PC-3 (cell line): ENCODE measurements around the gene XIST. TPM values are rescaled to one million over a fixed set of nuclear protein-coding genes. Genes with fewer than 3 reads are reported as not detected.

Experiments
- ATAC-seq: fragments of 200-7000 bp; cut with Tn5 transposase; 2 replicates; pipeline ENCODE4 v1.9.1; 2020; ENCODE audit warnings: mild to moderate bottlenecking, moderate library complexity
- BruUV-seq: library from RNA; stranded (reverse); fragments of 400-500 nt; replicated peaks from 2 replicates; lab custom pipeline; 2021; lab: Mats Ljungman, UMichigan
- CTCF ChIA-PET: fragments of 300-600 bp; sonication (Branson Sonifier 250); formaldehyde crosslinking; loops from one replicate; lab custom pipeline; 2022; ENCODE audit warnings: antibody characterized with exemption; lab: Charles Lee
- POLR2A ChIA-PET: fragments of 300-600 bp; sonication (Branson Sonifier 250); formaldehyde crosslinking; loops from one replicate; lab custom pipeline; 2022; ENCODE audit warnings: antibody characterized with exemption; ENCODE audit not compliant: unreplicated experiment; lab: Charles Lee
- DNase-seq: peaks from one replicate; pipeline ENCODE4 v3.0.0-alpha.2; 2015
- H2AFZ ChIP-seq: fragments of 300-600 bp; sonication (generic); 2 replicates; pipeline ENCODE4 v1.6.0; 2016; ENCODE audit warnings: antibody characterized with exemption, low read length
- H3F3A ChIP-seq: fragments of 300-600 bp; sonication (generic); one replicate; pipeline ENCODE4 v1.6.0; 2017; ENCODE audit warnings: antibody characterized with exemption, low read length, control low read depth, mild to moderate bottlenecking; ENCODE audit not compliant: unreplicated experiment
- H3K27ac ChIP-seq: fragments of 300-600 bp; sonication (generic); 2 replicates; pipeline ENCODE4 v1.5.1; 2016; ENCODE audit warnings: mild to moderate bottlenecking, low read length
- H3K27me3 ChIP-seq: fragments of 300-600 bp; sonication (generic); 2 replicates; pipeline ENCODE4 v1.6.1; 2016; ENCODE audit warnings: low read length, mixed read lengths
- H3K36me3 ChIP-seq: fragments of 300-600 bp; sonication (generic); 2 replicates; pipeline ENCODE4 v1.6.1; 2016; ENCODE audit warnings: low read depth, mixed run types, low read length, mixed read lengths
- H3K4me1 ChIP-seq: fragments of 300-600 bp; sonication (generic); 2 replicates; pipeline ENCODE4 v1.5.1; 2016; ENCODE audit warnings: low read length; ENCODE audit not compliant: insufficient read depth
- H3K4me2 ChIP-seq: fragments of 300-600 bp; sonication (generic); 2 replicates; pipeline ENCODE4 v1.6.0; 2016; ENCODE audit warnings: low read length
- H3K4me3 ChIP-seq: fragments of 300-600 bp; sonication (generic); 2 replicates; pipeline ENCODE4 v1.5.1; 2016; ENCODE audit warnings: mild to moderate bottlenecking, low read length, mixed read lengths
- H3K79me2 ChIP-seq: fragments of 300-600 bp; sonication (generic); 2 replicates; pipeline ENCODE4 v1.6.1; 2017; ENCODE audit warnings: low read length, mixed read lengths
- H3K9ac ChIP-seq: fragments of 300-600 bp; sonication (generic); 2 replicates; pipeline ENCODE4 v1.6.0; 2016; ENCODE audit warnings: mild to moderate bottlenecking, low read length
- H3K9me2 ChIP-seq: fragments of 300-600 bp; sonication (generic); replicated peaks from 2 replicates; pipeline ENCODE4 v1.6.1; 2016; ENCODE audit warnings: mixed run types, low read length, mixed read lengths
- H3K9me3 ChIP-seq: fragments of 300-600 bp; sonication (generic); 2 replicates; pipeline ENCODE4 v1.6.1; 2016; ENCODE audit warnings: low read length, mixed read lengths
- H4K20me1 ChIP-seq: fragments of 300-600 bp; sonication (generic); 2 replicates; pipeline ENCODE4 v1.6.1; 2016; ENCODE audit warnings: low read length, mixed read lengths
- EZH2 ChIP-seq: fragments of 300-600 bp; sonication (generic); IDR thresholded peaks from one replicate; pipeline ENCODE4 v1.6.1; 2017; ENCODE audit warnings: antibody characterized with exemption, mild to moderate bottlenecking, low read length; ENCODE audit not compliant: unreplicated experiment
- EZH2phosphoT487 ChIP-seq: fragments of 300-600 bp; sonication (generic); IDR thresholded peaks from 2 replicates; pipeline ENCODE4 v1.6.1; 2018; ENCODE audit warnings: mild to moderate bottlenecking, antibody characterized with exemption, low read length, borderline replicate concordance
- intact Hi-C: fragments of 100-400 bp; cut with micrococcal nuclease; formaldehyde crosslinking; loops from 2 replicates; pipeline ENCODE4 v1.9.0; 2023
- total RNA-seq: library from RNA; depleted of rRNA; stranded (reverse); fragments of >200 nt; gene quantifications from 2 replicates; pipeline ENCODE4 v1.2.3, GENCODE V29; 2014
- TF ChIP-seq, protein P1 (sequence below): fragments of 300-600 bp; sonication (generic); conservative IDR thresholded peaks from 2 replicates; pipeline ENCODE4 v1.5.1; 2017; ENCODE audit warnings: antibody characterized with exemption, low read depth, mild to moderate bottlenecking, low read length

XIST gene
- total RNA-seq, 1 experiment from 2014 or later: not detected

DNA sequence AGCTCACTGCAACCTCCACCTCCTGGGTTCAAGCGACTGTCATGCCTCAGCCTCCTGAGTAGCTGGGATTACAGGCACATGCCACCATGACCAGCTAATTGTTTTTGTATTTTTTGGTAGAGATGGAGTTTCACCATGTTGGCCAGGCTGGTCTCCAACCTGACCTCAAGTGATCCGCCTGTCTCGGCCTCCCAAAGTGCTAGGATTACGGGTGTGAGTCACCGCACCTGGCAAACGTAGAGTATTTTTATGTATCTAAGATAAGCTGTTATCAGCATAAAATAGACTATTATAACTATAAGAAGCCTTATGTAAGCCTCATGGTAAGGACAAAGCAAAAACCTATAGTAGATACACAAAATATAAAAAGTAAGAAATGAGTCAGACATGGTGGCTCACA, 14.6 kb upstream of the XIST start:
- Histone ChIP-seq H3K27ac (no peak overlapping the region), H3F3A (no peaks in the 10 kb centered on the region), H3K4me3 (no peak overlapping the region), H3K9me3 (no peaks in the 10 kb centered on the region), H4K20me1 (no peaks in the 10 kb centered on the region), H3K9me2 (no peaks in the 10 kb centered on the region), H3K4me2 (no peak overlapping the region), H3K27me3 (no peaks in the 10 kb centered on the region), H3K4me1 (no peaks in the 10 kb centered on the region), H3K9ac (no peak overlapping the region), H2AFZ (no peak overlapping the region), H3K79me2 (no peaks in the 10 kb centered on the region), H3K36me3 (no peaks in the 10 kb centered on the region)
- DNase-seq (no peak), ATAC-seq (no peak)
- CTCF ChIA-PET: no interaction called here
- TF ChIP-seq, protein P1, sequence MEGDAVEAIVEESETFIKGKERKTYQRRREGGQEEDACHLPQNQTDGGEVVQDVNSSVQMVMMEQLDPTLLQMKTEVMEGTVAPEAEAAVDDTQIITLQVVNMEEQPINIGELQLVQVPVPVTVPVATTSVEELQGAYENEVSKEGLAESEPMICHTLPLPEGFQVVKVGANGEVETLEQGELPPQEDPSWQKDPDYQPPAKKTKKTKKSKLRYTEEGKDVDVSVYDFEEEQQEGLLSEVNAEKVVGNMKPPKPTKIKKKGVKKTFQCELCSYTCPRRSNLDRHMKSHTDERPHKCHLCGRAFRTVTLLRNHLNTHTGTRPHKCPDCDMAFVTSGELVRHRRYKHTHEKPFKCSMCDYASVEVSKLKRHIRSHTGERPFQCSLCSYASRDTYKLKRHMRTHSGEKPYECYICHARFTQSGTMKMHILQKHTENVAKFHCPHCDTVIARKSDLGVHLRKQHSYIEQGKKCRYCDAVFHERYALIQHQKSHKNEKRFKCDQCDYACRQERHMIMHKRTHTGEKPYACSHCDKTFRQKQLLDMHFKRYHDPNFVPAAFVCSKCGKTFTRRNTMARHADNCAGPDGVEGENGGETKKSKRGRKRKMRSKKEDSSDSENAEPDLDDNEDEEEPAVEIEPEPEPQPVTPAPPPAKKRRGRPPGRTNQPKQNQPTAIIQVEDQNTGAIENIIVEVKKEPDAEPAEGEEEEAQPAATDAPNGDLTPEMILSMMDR: no peak
- TF ChIP-seq EZH2phosphoT487 (no peak), EZH2 (no peak)
- intact Hi-C loops: no loop called here
- POLR2A ChIA-PET: no interaction called here
- BruUV-seq: no TSS peak

DNA sequence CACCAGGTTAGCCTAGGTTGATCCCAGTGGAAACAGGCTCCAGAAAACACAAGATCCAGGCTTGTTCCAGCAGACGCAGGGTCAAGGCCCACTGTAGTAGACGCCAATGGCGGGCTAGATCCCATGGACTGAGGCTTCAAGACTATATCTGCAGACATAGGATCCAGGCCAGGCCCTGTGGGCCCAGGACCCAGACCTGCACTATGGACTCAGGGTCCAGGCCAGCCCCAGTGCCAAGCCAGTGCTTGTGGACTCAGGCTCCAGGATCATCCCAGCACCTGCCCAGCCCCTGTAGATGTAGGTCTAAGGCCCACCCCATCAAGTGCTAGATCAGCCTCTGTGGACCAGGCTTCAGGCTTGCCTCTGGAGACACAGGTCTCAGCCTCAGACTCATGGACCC, 11.3 kb upstream of the XIST start:
- POLR2A ChIA-PET: no interaction called here
- Histone ChIP-seq H3K27me3 (no peaks in the 10 kb centered on the region), H3K4me2 (no peak overlapping the region), H3K9ac (no peak overlapping the region), H3K36me3 (no peaks in the 10 kb centered on the region), H3K4me1 (no peaks in the 10 kb centered on the region), H4K20me1 (no peaks in the 10 kb centered on the region), H2AFZ (no peak overlapping the region), H3K27ac (no peak overlapping the region), H3K4me3 (no peak overlapping the region), H3K9me3 (no peaks in the 10 kb centered on the region), H3F3A (no peaks in the 10 kb centered on the region), H3K9me2 (no peaks in the 10 kb centered on the region), H3K79me2 (no peaks in the 10 kb centered on the region)
- DNase-seq: no peak
- CTCF ChIA-PET: no interaction called here
- no TSS peak for BruUV-seq
- intact Hi-C loops: no loop called here
- TF ChIP-seq EZH2: no peak
- no peak for TF ChIP-seq EZH2phosphoT487
- TF ChIP-seq, protein P1: no peak
- no peak for ATAC-seq

DNA sequence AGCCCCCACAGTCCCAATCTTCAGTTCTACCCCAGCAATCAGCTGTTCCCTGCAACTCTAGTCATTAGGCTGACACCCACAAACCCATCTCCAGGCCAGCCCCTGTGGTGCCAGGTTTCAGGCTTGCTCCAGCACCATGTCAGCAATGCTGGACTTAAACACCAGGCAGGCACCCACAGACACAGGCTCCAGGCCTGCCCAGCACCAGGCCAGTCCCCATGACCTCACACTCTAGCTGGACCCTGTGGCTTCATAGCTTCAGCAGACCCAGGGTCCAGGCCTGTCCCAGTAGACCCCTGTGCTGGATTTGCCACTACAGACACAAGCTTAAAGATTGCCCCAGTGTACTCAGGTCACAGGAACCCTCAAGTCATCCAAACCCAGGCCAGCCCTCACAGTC, 10.8 kb upstream of the XIST start:
- H3K4me2 ChIP-seq: no peak overlapping the region
- ATAC-seq: no peak
- ChIA-PET CTCF (no interaction called here), POLR2A (no interaction called here)
- H3K4me3 ChIP-seq: no peak overlapping the region
- H3F3A ChIP-seq: no peaks in the 10 kb centered on the region
- H3K36me3 ChIP-seq: no peaks in the 10 kb centered on the region
- TF ChIP-seq, protein P1: no peak
- no peak for TF ChIP-seq EZH2
- no peak for TF ChIP-seq EZH2phosphoT487
- H3K9me3 ChIP-seq: no peaks in the 10 kb centered on the region
- H2AFZ ChIP-seq: no peak overlapping the region
- no peaks in the 10 kb centered on the region for H3K79me2 ChIP-seq
- no peak for DNase-seq
- no peak overlapping the region for H3K9ac ChIP-seq
- no TSS peak for BruUV-seq
- H3K27ac ChIP-seq: no peak overlapping the region
- H3K27me3 ChIP-seq: no peaks in the 10 kb centered on the region
- no peaks in the 10 kb centered on the region for H3K9me2 ChIP-seq
- no peaks in the 10 kb centered on the region for H4K20me1 ChIP-seq
- H3K4me1 ChIP-seq: no peaks in the 10 kb centered on the region
- intact Hi-C loops: no loop called here
